IMR-90 (cell line): Measurements from ENCODE around the gene FANCD2. TPM values are rescaled to one million over a fixed set of nuclear protein-coding genes. Genes with fewer than 3 reads are reported as not detected.
"Not testable (repeated sequence)": the region's sequence is repeated elsewhere in the genome, so short reads cannot be mapped to it uniquely, and the experiment has no call there.

Source experiments
- ATAC-seq: fragments of 200-7000 bp; cut with Tn5 transposase; 2 replicates; pipeline ENCODE4 v1.9.1; 2020; ENCODE audit warnings: low read depth, mild to moderate bottlenecking, moderate library complexity
- BruUV-seq: library from RNA; stranded (reverse); fragments of 400-500 nt; replicated peaks from 2 replicates; lab custom pipeline; 2021; lab: Mats Ljungman, UMichigan
- CTCF ChIA-PET: fragments of 300-600 bp; formaldehyde crosslinking; extraction: SDS; loops from one replicate; lab custom pipeline; 2021; ENCODE audit warnings: antibody characterized with exemption; lab: Yijun Ruan, JAX
- POLR2A ChIA-PET: fragments of 300-600 bp; sonication (Branson Sonifier 250); formaldehyde crosslinking; loops from one replicate; lab custom pipeline; 2022; ENCODE audit warnings: antibody characterized with exemption; ENCODE audit not compliant: unreplicated experiment; lab: Charles Lee
- DNase-seq: peaks from one replicate; pipeline ENCODE4 v3.0.0; 2013
- H2AFZ ChIP-seq: replicated peaks from 2 replicates; pipeline ENCODE3; 2013; ENCODE audit warnings: low read length, mild to moderate bottlenecking; ENCODE audit not compliant: poor library complexity
- H2AK5ac ChIP-seq: 2 replicates; pipeline ENCODE4 v1.6.1; 2013; ENCODE audit warnings: low read depth, low read length, inconsistent platforms
- H2AK9ac ChIP-seq: replicated peaks from 2 replicates; pipeline ENCODE3; 2013; ENCODE audit warnings: mild to moderate bottlenecking, low read depth, low read length, moderate library complexity; ENCODE audit not compliant: poor library complexity
- H2BK120ac ChIP-seq: 2 replicates; pipeline ENCODE4 v1.6.1; 2013; ENCODE audit warnings: low read depth, low read length, inconsistent platforms
- H2BK15ac ChIP-seq: 3 replicates; pipeline ENCODE4 v1.6.1; 2013; ENCODE audit warnings: low read depth, low read length, inconsistent platforms
- H2BK20ac ChIP-seq: 2 replicates; pipeline ENCODE4 v1.6.1; 2013; ENCODE audit warnings: low read depth, mild to moderate bottlenecking, inconsistent platforms, low read length, moderate library complexity
- H2BK5ac ChIP-seq: 2 replicates; pipeline ENCODE4 v1.6.1; 2013; ENCODE audit warnings: mild to moderate bottlenecking, low read depth, low read length, inconsistent platforms; ENCODE audit not compliant: poor library complexity, severe bottlenecking
- H3K14ac ChIP-seq: replicated peaks from 2 replicates; pipeline ENCODE4 v1.6.1; 2013; ENCODE audit warnings: low read depth, low read length, inconsistent platforms
- H3K18ac ChIP-seq: 2 replicates; pipeline ENCODE4 v1.6.1; 2013; ENCODE audit warnings: low read depth, low read length, control low read depth
- H3K23ac ChIP-seq: 2 replicates; pipeline ENCODE4 v1.6.1; 2013; ENCODE audit warnings: low read depth, low read length, inconsistent platforms
- H3K27ac ChIP-seq: 2 replicates; pipeline ENCODE4 v1.5.1; 2013; ENCODE audit warnings: mild to moderate bottlenecking, control low read depth, low read length; ENCODE audit not compliant: insufficient read depth
- H3K27me3 ChIP-seq: 2 replicates; pipeline ENCODE4 v1.6.1; 2013; ENCODE audit warnings: low read length; ENCODE audit not compliant: control insufficient read depth, insufficient read depth
- H3K36me3 ChIP-seq: 2 replicates; pipeline ENCODE4 v1.6.1; 2013; ENCODE audit warnings: low read length, mixed read lengths; ENCODE audit not compliant: control insufficient read depth, insufficient read depth
- H3K4ac ChIP-seq: 2 replicates; pipeline ENCODE4 v1.6.1; 2013; ENCODE audit warnings: low read depth, low read length, inconsistent platforms
- H3K4me1 ChIP-seq: 2 replicates; pipeline ENCODE4 v1.6.1; 2013; ENCODE audit warnings: low read length, mixed read lengths; ENCODE audit not compliant: control insufficient read depth, insufficient read depth
- H3K4me2 ChIP-seq: 2 replicates; pipeline ENCODE4 v1.6.1; 2013; ENCODE audit warnings: low read depth, mild to moderate bottlenecking, control low read depth, low read length, moderate library complexity
- H3K4me3 ChIP-seq: 2 replicates; pipeline ENCODE4 v1.5.1; 2013; ENCODE audit warnings: low read depth, mild to moderate bottlenecking, control low read depth, low read length, moderate library complexity; ENCODE audit not compliant: insufficient read depth
- H3K56ac ChIP-seq: 2 replicates; pipeline ENCODE4 v1.6.1; 2013; ENCODE audit warnings: low read length, inconsistent platforms; ENCODE audit not compliant: insufficient read depth; ENCODE audit errors: extremely low read depth
- H3K79me1 ChIP-seq, 2 experiments: 2 replicates each; pipeline ENCODE4 v1.6.1; 2013; ENCODE audit warnings: low read length in 2 of 2, inconsistent platforms in 1 of 2, low read depth in 1 of 2
- H3K9ac ChIP-seq: 2 replicates; pipeline ENCODE4 v1.6.1; 2013; ENCODE audit warnings: low read depth, low read length, control low read depth
- H3K9me1 ChIP-seq: 2 replicates; pipeline ENCODE4 v1.6.1; 2013; ENCODE audit warnings: low read length, inconsistent platforms; ENCODE audit not compliant: insufficient read depth
- H3K9me3 ChIP-seq: 2 replicates; pipeline ENCODE4 v1.6.1; 2013; ENCODE audit warnings: low read length; ENCODE audit not compliant: control insufficient read depth, insufficient read depth
- H4K20me1 ChIP-seq: 2 replicates; pipeline ENCODE4 v1.6.1; 2013; ENCODE audit warnings: low read length, inconsistent platforms; ENCODE audit not compliant: insufficient read depth
- H4K5ac ChIP-seq: 2 replicates; pipeline ENCODE4 v1.6.1; 2013; ENCODE audit warnings: mild to moderate bottlenecking, low read depth, low read length, control low read depth
- H4K8ac ChIP-seq, 2 experiments: 2 replicates each; pipeline ENCODE4 v1.6.1; 2013; ENCODE audit warnings: low read depth in 2 of 2, low read length in 2 of 2, control low read depth in 1 of 2, inconsistent platforms in 1 of 2
- H4K91ac ChIP-seq: 2 replicates; pipeline ENCODE4 v1.6.1; 2013; ENCODE audit warnings: low read depth, low read length, inconsistent platforms; ENCODE audit not compliant: insufficient read depth
- WGBS, 2 experiments: methylation state at CpG; one replicate each; pipeline versions ENCODE4 v1.1.5 to v1.1.7; 2013; ENCODE audit warnings: missing lambda C conversion rate in 2 of 2; ENCODE audit not compliant: insufficient read length in 1 of 2; ENCODE audit errors: extremely low coverage in 2 of 2; 5-methylcytosine and 5-hydroxymethylcytosine counted together
- dilution Hi-C: fragments of 300-500 bp; cut with HindIII; formaldehyde crosslinking; loops from one replicate; pipeline ENCODE4 v1.14.3; 2018; ENCODE audit warnings: low sequenced_read_pairs; ENCODE audit not compliant: unreplicated experiment
- in situ Hi-C: fragments of 300-500 bp; cut with MboI; formaldehyde crosslinking; loops from 3 replicates; pipeline ENCODE4 v1.14.3; 2019; ENCODE audit warnings: low sequenced_read_pairs, inconsistent platforms, mixed read lengths
- intact Hi-C: fragments of 100-400 bp; cut with micrococcal nuclease; formaldehyde crosslinking; loops from 2 replicates; pipeline ENCODE4 v1.10.0; 2022
- polyA plus RNA-seq, 3 experiments: library from polyadenylated mRNA; depleted of rRNA; stranded (reverse); fragments of >200 nt; gene quantifications; 2 replicates each; pipeline ENCODE4 v1.2.3, GENCODE V29; 2012; ENCODE audit warnings: low replicate concordance in 1 of 3
- total RNA-seq: library from RNA; depleted of rRNA; stranded (reverse); fragments of >200 nt; gene quantifications from 2 replicates; pipeline ENCODE4 v1.2.3, GENCODE V29; 2012

Gene FANCD2
- total and polyA plus RNA-seq, 2 of the 4 experiments (the other 2 are of a cell fraction) = 8.9 to 19.7 TPM

- H3K14ac ChIP-seq, POLR2A ChIA-PET, ATAC-seq, H3K18ac ChIP-seq, BruUV-seq, intact Hi-C loops, H3K9me3 ChIP-seq, in situ Hi-C loops, CTCF ChIA-PET, H2BK5ac ChIP-seq, H3K9me1 ChIP-seq, H3K4me3 ChIP-seq, H3K9ac ChIP-seq, H2AK9ac ChIP-seq, H2BK15ac ChIP-seq, H4K5ac ChIP-seq, H2AK5ac ChIP-seq, H3K23ac ChIP-seq, dilution Hi-C loops, H2AFZ ChIP-seq, H3K27me3 ChIP-seq, H3K4me2 ChIP-seq, H4K91ac ChIP-seq, H3K4ac ChIP-seq, H4K20me1 ChIP-seq, H3K4me1 ChIP-seq, H3K36me3 ChIP-seq, H2BK120ac ChIP-seq, H3K56ac ChIP-seq, DNase-seq, H2BK20ac ChIP-seq, H4K8ac ChIP-seq, H3K27ac ChIP-seq, H3K79me1 ChIP-seq: not testable (repeated sequence)
- no CpG with 5 or more reads among the region's 6 CpGs for WGBS, 2 experiments
These were observed 26.8 kb downstream of the FANCD2 start for GRCh38 chr3:10053054-10053453.
